Esophagus squamous epithelium (tissue), 5 donors: ENCODE results near the gene ADAMTSL1. TPM values are rescaled to one million over a fixed set of nuclear protein-coding genes. Genes with fewer than 3 reads are reported as not detected.

Experiments used
- DNase-seq: peaks from one replicate; lab custom pipeline; 2025; lab: John Stamatoyannopoulos, UW
- H3K27ac ChIP-seq, 4 donors: fragments of 200-600 bp; sonication (generic); one replicate each; pipeline ENCODE4 v1.5.1; 2016 to 2019; ENCODE audit warnings: mild to moderate bottlenecking in 1 of 4
- H3K27me3 ChIP-seq, 4 donors: fragments of 200-600 bp; sonication (generic); 1 replicate in 3 of 4; 2 replicates in 1 of 4; pipeline versions ENCODE4 v1.5.1 to v1.6.0; 2017 to 2021; ENCODE audit warnings: antibody characterized with exemption in 1 of 4
- H3K36me3 ChIP-seq, 3 donors: fragments of 200-600 bp; sonication (generic); one replicate each; pipeline ENCODE4 v1.5.1; 2016 to 2019
- H3K4me1 ChIP-seq, 3 donors: fragments of 200-600 bp; sonication (generic); one replicate each; pipeline ENCODE4 v1.5.1; 2017 to 2019
- H3K4me3 ChIP-seq, 4 donors: fragments of 200-600 bp; sonication (generic); 1 replicate in 3 of 4; 2 replicates in 1 of 4; pipeline ENCODE4 v1.5.1; 2016 to 2019; ENCODE audit warnings: mild to moderate bottlenecking in 2 of 4, moderate library complexity in 1 of 4
- H3K9me3 ChIP-seq, 3 donors: fragments of 200-600 bp; sonication (generic); one replicate each; pipeline ENCODE4 v1.5.1; 2016 to 2019
- POLR2A ChIP-seq, 4 donors: fragments of 450-650 bp; IDR thresholded peaks; one replicate each; pipeline ENCODE4 v1.6.1; 2017; ENCODE audit warnings: antibody characterized with exemption in 4 of 4, mild to moderate bottlenecking in 4 of 4, moderate library complexity in 3 of 4
- WGBS, 2 donors: methylation state at CpG; one replicate each; pipeline ENCODE4 v1.1.5; 2018; 5-methylcytosine and 5-hydroxymethylcytosine counted together
- intact Hi-C: fragments of 100-400 bp; cut with DNase I; formaldehyde crosslinking; loops from one replicate; pipeline ENCODE4 v1.15.0; 2022
- total RNA-seq, 4 donors: library from RNA; depleted of rRNA; stranded (reverse); fragments of >200 nt; gene quantifications; one replicate each; pipeline ENCODE4 v1.1.0, GENCODE V29; 2016
- TF ChIP-seq, protein P1 (sequence below), 6 experiments: fragments of 450-650 bp in 4 of 6; fragments of 200-600 bp in 2 of 6; sonication (generic) in 2 of 6; IDR thresholded peaks; one replicate each; pipeline ENCODE4 v1.5.1; 2016 to 2019; ENCODE audit warnings: antibody characterized with exemption in 6 of 6, mild to moderate bottlenecking in 4 of 6, moderate library complexity in 4 of 6
- donor health status: DM: yes; HTN: yes; CAD: no.

The ADAMTSL1 gene
- total RNA-seq, 4 donors from 2014 or later, result 0.80 to 23.7 (median 2.3) TPM

DNA sequence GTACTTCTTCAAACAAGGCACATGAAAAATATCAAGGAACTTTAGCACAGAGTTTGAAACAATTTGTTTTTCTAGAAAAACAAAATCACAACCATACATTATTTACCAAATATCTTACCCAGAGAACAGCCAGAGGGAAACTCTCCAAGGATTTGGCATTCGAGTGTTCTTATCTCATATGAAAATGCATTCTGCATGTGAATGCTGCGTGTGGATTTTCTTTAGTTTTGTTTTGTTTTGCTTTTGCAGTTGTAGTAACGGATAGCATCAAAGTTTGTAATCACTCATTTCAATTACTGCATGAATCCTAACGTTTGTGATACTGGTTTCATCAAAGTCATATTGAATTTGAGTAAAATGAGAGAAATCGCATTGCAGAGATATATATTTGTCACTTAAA, 28.0 kb downstream of the ADAMTSL1 start:
- Histone ChIP-seq H3K9me3 (no peaks in the 10 kb centered on the region), H3K36me3 (no peaks in the 10 kb centered on the region), H3K27ac (no peak overlapping the region), H3K27me3 (no peaks in the 10 kb centered on the region), H3K4me3 (peak overlapping the region in 1 of 4 donors; percentile 7), H3K4me1 (peaks cover 0 to 9% (median 0%) of the 10 kb centered on the region in 3 donors)
- TF ChIP-seq, protein P1, sequence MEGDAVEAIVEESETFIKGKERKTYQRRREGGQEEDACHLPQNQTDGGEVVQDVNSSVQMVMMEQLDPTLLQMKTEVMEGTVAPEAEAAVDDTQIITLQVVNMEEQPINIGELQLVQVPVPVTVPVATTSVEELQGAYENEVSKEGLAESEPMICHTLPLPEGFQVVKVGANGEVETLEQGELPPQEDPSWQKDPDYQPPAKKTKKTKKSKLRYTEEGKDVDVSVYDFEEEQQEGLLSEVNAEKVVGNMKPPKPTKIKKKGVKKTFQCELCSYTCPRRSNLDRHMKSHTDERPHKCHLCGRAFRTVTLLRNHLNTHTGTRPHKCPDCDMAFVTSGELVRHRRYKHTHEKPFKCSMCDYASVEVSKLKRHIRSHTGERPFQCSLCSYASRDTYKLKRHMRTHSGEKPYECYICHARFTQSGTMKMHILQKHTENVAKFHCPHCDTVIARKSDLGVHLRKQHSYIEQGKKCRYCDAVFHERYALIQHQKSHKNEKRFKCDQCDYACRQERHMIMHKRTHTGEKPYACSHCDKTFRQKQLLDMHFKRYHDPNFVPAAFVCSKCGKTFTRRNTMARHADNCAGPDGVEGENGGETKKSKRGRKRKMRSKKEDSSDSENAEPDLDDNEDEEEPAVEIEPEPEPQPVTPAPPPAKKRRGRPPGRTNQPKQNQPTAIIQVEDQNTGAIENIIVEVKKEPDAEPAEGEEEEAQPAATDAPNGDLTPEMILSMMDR (IDR thresholded peaks at IDR 0.05), result no peak
- no peak for TF ChIP-seq POLR2A (IDR thresholded peaks at IDR 0.05)
- DNase-seq, result no peak
- 56 to 68% methylated on average over 5 of the region's 5 CpGs for WGBS, 2 donors
- intact Hi-C loops, result no loop called here

DNA sequence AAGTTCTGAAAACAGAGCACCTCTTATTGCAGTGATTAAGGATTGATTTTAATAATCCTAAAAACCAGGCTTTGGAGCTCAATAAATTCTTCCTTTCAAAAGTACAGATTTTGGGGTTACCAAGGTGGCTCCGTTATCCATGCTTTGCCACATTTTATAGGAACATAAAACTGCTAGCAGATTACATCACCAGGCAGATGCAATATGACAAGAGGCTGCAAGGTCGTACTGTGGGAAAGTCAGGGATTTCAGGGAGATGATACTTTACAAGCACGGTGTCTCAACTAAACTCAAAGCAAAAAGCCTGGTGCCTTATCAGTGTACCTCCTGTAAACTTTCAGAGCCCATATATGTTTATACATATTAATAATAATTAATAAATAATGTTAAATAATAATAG, 28.6 kb downstream of the ADAMTSL1 start:
- no peak overlapping the region for H3K27ac ChIP-seq
- H3K4me3 ChIP-seq, result no peak overlapping the region
- peaks cover 0 to 9% (median 0%) of the 10 kb centered on the region in 3 donors for H3K4me1 ChIP-seq
- no peaks in the 10 kb centered on the region for H3K9me3 ChIP-seq
- DNase-seq, result no peak
- TF ChIP-seq, protein P1 (IDR thresholded peaks at IDR 0.05), result no peak
- no peaks in the 10 kb centered on the region for H3K27me3 ChIP-seq
- H3K36me3 ChIP-seq, result no peaks in the 10 kb centered on the region
- intact Hi-C loops, result no loop called here
- 78 to 80% methylated on average over 3 of the region's 3 CpGs for WGBS, 2 donors

DNA sequence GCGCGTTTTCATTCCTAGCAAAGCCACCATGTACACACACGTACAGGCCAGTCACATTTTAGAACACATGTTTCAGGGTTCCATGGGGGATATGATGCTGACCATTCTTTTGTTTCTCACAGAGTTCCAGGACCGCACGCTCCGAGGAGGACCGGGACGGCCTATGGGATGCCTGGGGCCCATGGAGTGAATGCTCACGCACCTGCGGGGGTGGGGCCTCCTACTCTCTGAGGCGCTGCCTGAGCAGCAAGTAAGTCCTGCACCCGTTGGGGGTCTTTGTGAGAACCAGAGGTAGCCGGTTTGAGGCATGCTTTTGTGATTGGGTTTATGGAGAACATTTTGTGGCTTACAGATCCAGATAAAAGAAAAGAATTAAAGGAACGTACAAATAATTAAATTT, 30.8 kb downstream of the ADAMTSL1 start:
- no peak for TF ChIP-seq POLR2A (IDR thresholded peaks at IDR 0.05)
- TF ChIP-seq, protein P1 (IDR thresholded peaks at IDR 0.05), result no peak
- intact Hi-C loops, result no loop called here

DNA sequence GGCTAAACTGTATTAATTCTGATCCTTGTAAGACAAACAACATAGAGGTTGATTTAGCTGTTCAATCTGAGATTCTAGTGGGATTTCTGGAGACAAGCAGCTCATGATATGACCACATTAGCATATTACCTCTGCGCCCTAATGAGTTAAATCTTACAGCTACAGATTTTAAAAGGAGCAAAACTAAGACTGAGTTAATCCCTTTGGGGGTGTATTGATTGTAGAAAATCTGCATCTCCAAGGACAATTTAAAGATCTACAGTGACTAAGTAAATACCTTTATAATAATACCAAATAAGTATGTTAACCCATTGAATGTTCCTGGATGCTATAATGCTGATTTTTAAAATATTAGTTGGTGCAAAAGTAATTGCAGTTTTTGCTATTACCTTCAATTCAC, 33.2 kb downstream of the ADAMTSL1 start:
- H3K27me3 ChIP-seq, result no peaks in the 10 kb centered on the region
- no peak for TF ChIP-seq POLR2A (IDR thresholded peaks at IDR 0.05)
- TF ChIP-seq, protein P1 (IDR thresholded peaks at IDR 0.05), result no peak
- no peak for DNase-seq
- intact Hi-C loops, result no loop called here
- H3K9me3 ChIP-seq, result no peaks in the 10 kb centered on the region
- H3K4me3 ChIP-seq, result no peak overlapping the region
- H3K36me3 ChIP-seq, result no peaks in the 10 kb centered on the region
- H3K27ac ChIP-seq, result no peak overlapping the region
- WGBS, 2 donors, result 82 to 85% methylated on average over 1 of the region's 1 CpG
- H3K4me1 ChIP-seq, result no peaks in the 10 kb centered on the region

More for the DNA sequence above, 30.8 kb downstream of the ADAMTSL1 start:
- no peak overlapping the region for H3K27ac ChIP-seq
- H3K27me3 ChIP-seq, result no peaks in the 10 kb centered on the region
- H3K4me3 ChIP-seq, result no peak overlapping the region
- no peaks in the 10 kb centered on the region for H3K36me3 ChIP-seq
- H3K9me3 ChIP-seq, result no peaks in the 10 kb centered on the region
- WGBS, 2 donors, result 88 to 92% methylated on average over 12 to 13 of the region's 14 CpGs
- no peaks in the 10 kb centered on the region for H3K4me1 ChIP-seq
- DNase-seq, result no peak

DNA sequence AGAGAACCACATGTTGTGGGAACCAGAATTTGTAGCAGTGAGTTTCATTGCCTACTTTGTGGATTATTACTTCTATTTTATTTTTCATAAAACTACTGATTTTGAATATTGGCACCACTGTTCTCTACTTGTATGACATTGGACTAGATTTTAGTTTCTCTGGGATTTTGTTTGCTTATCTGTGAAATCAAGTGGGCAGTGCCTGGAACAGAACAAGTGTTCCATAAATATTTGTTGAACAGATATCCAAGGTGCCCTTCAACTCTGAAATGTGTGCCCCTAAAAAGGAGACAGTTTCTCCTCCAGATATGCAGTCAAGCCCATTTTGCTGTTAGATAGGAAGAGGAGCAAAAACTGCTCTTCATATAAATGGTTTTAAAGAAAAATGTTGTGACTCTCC, 42.6 kb downstream of the ADAMTSL1 start:
- H3K36me3 ChIP-seq, result no peaks in the 10 kb centered on the region
- DNase-seq, result no peak
- intact Hi-C loops, result no loop called here
- no peak overlapping the region for H3K27ac ChIP-seq
- H3K9me3 ChIP-seq, result no peaks in the 10 kb centered on the region
- TF ChIP-seq, protein P1 (IDR thresholded peaks at IDR 0.05), result no peak
- no peak for TF ChIP-seq POLR2A (IDR thresholded peaks at IDR 0.05)
- H3K27me3 ChIP-seq, result no peaks in the 10 kb centered on the region
- no peak overlapping the region for H3K4me3 ChIP-seq
- peaks cover 0 to 4% (median 0%) of the 10 kb centered on the region in 3 donors for H3K4me1 ChIP-seq
